Coronary artery (tissue), 2 donors: ENCODE data around the gene KCNK3.
"Not testable (repeated sequence)": the region's sequence is repeated elsewhere in the genome, so short reads cannot be mapped to it uniquely, and the experiment has no call there.

Source experiments
- DNase-seq: peaks from one replicate; pipeline ENCODE4 v3.0.0-alpha.2; 2017; ENCODE audit warnings: low spot score
- H3K27ac ChIP-seq, 2 donors: fragments of 200-600 bp; sonication (generic); one replicate each; pipeline ENCODE4 v1.5.1; 2016 to 2019
- H3K4me3 ChIP-seq: fragments of 200-600 bp; sonication (generic); 2 replicates; pipeline ENCODE4 v1.5.1; 2016; ENCODE audit warnings: mild to moderate bottlenecking, moderate library complexity
- TF ChIP-seq, protein P1 (sequence below): fragments of 200-600 bp; sonication (generic); IDR thresholded peaks from one replicate; pipeline ENCODE4 v1.5.1; 2019; ENCODE audit warnings: antibody characterized with exemption

Gene KCNK3

DNA sequence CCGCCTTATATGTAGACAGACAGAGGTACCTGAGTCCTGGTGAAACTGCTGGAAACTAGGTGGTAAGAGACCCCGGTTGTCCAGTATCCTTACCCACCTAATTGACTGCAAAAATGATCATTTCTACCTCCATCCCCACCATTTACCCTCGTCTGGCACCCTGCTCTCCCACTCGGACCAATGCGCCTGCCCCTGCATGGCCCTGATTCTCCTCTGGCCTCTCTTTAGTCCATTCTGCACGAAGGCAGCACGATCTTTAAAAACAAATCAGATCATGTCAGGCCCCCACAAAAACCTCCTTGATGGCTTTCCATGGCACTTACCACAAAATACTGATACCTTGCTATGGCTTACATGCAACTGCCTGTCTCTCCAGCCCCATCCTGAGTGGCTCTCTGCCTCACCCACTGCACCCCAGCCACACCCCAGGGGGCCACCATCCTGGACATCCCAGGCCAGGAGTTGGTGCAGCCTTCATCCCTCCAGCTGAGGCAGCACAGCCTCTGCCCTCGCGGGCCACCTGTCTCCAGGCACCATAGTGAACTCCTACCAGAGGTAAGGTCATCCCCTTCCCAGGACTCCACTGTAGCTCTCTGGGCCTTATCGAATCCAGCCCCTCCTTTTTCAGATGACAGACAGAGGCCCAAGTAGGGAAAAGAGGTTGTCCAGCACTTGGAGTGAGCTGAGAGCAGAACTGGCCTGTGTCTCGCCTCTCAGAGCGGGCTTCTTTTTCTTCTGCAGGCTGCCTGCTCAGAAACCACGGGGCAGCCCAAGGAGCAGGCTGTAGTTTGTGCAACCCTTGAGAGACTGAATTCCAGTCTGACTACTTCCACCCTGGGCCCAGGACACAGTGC is 39.1 kb upstream of the KCNK3 start:
- Histone ChIP-seq H3K27ac (no peak overlapping the region), H3K4me3 (no peak overlapping the region)
- peak; percentile 55 for DNase-seq
- TF ChIP-seq, protein P1, sequence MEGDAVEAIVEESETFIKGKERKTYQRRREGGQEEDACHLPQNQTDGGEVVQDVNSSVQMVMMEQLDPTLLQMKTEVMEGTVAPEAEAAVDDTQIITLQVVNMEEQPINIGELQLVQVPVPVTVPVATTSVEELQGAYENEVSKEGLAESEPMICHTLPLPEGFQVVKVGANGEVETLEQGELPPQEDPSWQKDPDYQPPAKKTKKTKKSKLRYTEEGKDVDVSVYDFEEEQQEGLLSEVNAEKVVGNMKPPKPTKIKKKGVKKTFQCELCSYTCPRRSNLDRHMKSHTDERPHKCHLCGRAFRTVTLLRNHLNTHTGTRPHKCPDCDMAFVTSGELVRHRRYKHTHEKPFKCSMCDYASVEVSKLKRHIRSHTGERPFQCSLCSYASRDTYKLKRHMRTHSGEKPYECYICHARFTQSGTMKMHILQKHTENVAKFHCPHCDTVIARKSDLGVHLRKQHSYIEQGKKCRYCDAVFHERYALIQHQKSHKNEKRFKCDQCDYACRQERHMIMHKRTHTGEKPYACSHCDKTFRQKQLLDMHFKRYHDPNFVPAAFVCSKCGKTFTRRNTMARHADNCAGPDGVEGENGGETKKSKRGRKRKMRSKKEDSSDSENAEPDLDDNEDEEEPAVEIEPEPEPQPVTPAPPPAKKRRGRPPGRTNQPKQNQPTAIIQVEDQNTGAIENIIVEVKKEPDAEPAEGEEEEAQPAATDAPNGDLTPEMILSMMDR, result no peak

DNA sequence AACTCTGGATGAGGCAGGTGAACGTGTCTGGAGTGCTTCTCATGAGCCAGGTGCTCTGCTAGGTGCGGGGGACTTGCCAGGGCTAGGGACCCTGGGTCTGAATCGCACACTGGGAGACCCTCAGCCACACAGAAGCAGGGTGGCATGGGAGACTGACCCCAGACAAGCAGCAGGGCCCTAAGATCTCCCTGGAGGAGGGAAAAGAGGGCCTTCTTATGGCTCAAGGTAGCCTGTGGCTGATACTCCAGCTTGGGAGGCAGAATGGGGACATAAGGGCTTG is 38.5 kb upstream of the KCNK3 start:
- TF ChIP-seq, protein P1, result no peak
- no peak overlapping the region for H3K4me3 ChIP-seq
- peak; percentile 31 for DNase-seq
- H3K27ac ChIP-seq, result no peak overlapping the region

DNA sequence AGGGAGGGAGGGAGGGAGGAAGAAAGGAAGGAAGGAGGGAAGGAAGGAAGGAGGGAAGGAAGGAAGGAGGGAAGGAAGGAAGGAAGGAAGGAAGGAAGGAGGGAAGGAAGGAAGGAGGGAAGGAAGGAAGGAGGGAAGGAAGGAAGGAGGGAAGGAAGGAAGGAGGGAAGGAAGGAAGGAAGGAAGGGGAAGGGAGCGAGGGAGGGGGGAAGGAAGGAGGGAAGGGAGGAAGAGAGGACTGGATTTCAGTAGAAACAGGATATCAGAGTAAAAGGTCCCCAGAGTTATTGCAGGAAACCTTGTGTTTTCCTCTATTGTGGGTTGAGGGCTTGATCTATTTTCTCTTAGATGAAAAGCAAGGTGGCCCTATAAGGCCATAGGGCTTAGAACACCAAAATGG is 37.4 kb upstream of the KCNK3 start:
- DNase-seq, H3K4me3 ChIP-seq, H3K27ac ChIP-seq: not testable (repeated sequence)

DNA sequence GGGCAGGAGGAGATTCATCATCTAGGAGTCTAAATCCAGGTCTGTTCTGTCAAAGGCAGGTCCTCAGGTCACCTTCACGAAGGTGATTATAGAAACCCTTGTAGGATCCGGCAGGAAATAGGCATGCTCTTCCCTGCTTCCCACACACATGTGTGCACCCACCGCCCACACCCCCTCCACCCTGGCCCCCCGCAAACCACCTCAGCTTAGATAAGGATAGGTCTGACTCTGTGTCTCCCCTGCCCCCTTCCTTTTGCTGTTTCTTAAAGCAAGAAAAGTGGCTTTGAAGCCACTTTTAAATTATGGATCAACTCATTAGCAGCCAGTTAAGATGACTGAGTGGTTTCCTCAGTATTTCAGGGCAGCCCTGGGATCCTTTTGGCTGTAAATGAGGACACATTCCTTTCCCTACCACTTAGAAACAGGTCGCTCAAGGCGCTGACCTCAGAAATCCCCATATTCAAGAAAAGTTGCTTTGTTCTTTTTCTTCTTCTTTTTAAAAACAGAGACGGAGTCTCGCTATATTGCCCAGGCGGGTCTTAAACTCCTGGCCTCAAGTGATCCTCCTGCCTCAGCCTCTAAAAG is 36.8 kb upstream of the KCNK3 start:
- Histone ChIP-seq H3K4me3 (no peak overlapping the region), H3K27ac (no peak overlapping the region)
- no peak for DNase-seq
- TF ChIP-seq, protein P1, result no peak

DNA sequence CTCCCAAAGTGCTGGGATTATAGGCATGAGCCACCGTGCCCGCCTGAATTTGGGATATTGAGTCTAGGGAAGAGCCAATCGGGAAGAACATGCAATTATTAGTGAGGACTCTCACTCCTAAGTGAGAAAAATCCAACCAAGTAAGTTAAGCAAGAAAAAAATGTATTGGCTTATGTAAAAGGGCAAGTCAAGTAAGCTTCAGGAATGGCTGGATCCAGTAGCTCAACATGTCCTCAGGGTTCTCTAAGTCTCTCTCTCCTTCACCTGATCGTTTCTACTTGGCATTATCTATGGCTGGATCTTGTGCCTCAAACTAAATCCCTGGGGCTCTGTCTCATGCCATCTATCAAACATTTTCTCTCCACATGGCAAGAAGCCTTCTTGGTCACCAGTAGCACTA is 35.3 kb upstream of the KCNK3 start:
- no peak overlapping the region for H3K27ac ChIP-seq
- DNase-seq, result no peak
- TF ChIP-seq, protein P1, result no peak
- H3K4me3 ChIP-seq, result no peak overlapping the region

DNA sequence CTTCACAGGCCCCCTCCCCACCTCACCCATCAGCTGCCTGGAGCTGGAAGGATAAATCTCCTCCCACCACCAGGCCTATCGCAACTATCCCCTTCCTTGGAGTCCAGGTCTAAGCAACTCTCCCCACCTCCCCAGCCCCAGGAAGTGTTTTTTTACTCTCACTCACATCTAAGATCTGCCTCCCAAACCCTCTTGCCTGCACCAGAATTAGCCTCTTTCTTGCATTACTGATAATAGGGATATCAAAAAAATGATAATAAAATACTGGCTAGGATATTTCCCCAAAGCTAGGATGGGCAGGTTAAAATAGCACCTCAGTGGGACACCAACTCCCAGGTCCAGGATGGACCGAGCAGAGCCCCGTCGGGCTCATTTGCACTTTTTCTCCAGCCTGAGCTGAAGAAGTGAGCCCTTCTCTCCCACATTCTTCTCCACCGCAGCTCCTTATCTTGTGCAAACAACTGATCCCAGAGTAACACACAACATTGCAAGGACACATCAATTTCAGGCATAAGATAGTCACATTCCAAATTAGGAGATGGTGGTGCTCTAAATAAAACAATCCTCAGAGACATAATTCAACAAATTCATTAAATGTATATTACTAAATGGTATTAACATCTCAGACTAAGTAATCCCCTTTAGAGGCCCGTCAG is 33.7 kb upstream of the KCNK3 start:
- no peak for DNase-seq
- Histone ChIP-seq H3K4me3 (no peak overlapping the region), H3K27ac (no peak overlapping the region)
- TF ChIP-seq, protein P1, result no peak

DNA sequence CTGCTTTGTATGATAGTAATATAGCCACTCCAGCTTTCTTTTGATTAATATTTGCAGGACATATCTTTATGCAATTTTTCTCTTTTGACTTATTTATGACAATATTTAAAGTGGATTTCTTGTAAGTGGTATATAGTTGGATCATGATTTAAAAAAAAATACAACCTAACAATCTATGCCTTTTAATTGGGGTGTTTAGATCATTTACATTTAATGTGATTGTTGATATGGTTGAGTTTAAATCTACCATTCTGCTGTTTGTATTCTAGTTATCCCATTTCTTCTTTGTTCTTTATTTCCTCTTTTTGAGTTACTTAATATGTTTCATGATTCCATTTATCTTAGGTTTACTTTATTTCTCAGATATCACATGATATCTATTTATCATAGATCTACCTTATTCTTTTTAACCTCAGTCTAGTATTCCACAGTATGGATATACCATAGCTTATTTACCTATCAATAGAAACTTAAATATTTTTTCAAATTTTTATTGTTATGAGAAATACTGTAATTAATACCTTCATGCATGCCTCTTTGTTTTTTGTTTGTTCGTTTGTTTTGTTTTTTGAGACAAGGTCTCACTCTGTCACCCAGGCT is 32.1 kb upstream of the KCNK3 start:
- TF ChIP-seq, protein P1, result no peak
- Histone ChIP-seq H3K4me3 (no peak overlapping the region), H3K27ac (no peak overlapping the region)
- no peak for DNase-seq

DNA sequence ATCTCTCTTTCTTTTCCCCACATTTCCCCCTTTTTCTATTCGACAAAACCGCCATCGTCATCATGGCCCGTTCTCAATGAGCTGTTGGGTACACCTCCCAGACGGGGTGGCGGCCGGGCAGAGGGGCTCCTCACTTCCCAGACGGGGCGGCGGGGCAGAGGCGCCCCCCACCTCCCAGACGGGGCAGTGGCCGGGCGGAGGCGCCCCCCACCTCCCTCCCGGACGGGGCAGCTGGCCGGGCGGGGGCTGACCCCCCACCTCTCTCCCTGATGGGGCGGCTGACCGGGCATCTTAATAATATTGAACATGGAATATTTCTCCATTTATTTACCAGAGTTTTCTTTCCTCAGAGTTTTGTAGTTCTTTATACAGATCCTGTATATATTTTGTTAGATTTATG is 27.2 kb upstream of the KCNK3 start:
- DNase-seq, H3K27ac ChIP-seq, H3K4me3 ChIP-seq: not testable (repeated sequence)
